ENCODE measurements around the gene CNOT3.
"Not testable (repeated sequence)": the region's sequence is repeated elsewhere in the genome, so short reads cannot be mapped to it uniquely, and the experiment has no call there.

CNOT3 gene

DNA sequence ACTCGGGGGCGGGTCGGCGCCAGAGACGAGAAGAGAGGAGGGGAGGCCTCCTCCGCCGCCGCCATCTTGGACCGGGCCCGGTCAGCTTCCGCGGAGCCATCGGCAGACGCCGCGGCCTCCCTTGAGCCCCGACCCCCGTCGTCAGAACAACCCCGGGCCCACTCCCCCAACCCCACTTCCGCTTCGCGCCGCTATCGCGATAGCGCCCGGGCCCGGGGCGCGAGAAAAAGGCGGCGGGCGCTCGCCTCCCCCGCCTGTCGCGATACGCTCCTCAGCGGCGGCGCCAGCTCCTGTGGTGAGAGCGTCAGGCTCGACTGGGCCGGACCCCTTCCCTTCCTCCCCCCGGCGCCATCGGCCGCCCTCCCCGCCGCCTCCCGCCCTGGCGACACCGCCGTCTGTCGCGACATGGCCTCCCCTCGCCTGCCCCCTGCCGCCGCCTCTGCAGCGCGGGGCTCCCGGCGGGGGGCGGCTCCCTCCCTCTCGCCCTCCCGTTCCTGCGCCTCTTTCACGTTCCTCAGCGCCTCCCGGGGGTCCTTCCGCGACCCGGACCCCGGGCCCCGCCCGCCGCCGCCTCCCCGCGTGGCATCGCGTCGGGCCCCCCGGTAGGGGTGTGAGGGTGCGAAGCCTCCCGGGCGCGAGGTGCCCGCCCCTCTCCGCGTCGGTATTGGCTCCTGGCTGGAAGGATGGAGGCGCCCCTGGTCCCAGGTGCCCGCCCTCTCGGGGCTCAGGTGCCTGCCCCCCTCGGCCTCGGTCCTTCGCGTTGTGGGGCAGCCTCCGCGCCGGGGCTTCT is at the start of gene CNOT3:
TSS of gene CNOT3 (plus strand) at position 64 of the 790 bp plus-strand sequence. CDS start 5,217 bp downstream, outside the sequence.
- no peak for DNase-seq

DNA sequence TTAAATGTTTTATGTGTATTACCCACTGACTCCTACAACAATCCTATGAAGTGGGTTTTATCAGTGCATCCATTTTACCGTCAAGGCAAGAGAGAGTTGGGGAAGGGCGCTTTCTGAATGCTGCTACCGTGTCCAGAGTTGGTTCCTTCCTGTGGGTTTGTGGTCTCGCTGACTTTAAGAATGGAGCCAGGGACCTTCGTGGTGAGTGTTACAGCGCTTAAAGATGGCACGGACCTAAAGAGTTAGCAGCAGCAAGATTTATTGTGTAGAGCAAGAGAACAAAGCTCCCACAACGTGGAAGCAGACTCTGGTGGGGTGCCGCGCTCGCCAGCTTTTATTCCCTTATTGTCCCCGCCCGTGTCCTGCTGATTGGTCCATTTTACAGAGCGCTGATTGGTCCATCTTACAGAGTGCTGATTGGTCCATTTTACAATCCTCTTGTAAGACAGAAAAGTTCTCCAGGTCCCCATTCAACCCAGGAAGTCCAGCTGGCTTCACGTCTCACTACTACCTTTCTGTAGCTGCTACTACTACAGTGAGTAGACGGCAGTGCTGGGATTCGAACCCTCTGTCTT is 43.0 kb upstream of the CNOT3 start:
- no peak for DNase-seq

DNA sequence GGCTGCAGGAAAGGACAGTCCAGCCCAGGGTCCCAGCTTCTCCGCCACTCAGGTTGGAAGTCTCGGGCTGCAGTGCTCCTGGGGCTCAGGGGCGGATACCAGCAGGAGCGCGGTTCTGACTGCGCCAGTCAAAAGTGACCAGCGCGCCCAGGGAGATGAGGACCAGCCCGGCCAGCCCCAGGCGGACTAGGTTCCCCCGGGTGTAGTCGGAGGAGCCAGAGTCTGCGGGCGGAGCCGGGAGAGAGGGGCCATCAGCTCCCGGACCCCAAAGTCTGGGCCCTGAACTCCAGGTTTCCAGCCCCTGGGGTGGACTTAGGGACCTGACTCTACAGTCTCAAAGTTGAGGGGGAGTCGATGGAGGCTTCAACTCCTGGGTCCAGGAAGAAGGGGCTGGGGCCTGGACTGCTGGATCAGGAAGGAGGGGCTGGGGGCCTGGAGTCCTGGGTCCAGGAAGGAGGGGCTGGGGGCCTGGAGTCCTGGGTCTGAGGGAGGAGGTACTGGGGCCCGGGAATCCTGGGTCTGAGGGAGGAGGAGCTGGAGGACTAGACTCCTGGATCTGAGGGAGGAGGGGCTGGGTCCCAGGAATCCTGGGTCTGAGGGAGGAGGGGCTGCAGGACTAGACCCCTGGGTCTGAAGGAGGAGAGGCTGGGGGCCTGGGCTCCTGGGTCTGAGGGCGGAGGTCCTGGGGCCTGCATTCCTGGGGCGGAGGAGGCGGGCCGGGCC is 42.3 kb upstream of the CNOT3 start:
- DNase-seq, result no peak

DNA sequence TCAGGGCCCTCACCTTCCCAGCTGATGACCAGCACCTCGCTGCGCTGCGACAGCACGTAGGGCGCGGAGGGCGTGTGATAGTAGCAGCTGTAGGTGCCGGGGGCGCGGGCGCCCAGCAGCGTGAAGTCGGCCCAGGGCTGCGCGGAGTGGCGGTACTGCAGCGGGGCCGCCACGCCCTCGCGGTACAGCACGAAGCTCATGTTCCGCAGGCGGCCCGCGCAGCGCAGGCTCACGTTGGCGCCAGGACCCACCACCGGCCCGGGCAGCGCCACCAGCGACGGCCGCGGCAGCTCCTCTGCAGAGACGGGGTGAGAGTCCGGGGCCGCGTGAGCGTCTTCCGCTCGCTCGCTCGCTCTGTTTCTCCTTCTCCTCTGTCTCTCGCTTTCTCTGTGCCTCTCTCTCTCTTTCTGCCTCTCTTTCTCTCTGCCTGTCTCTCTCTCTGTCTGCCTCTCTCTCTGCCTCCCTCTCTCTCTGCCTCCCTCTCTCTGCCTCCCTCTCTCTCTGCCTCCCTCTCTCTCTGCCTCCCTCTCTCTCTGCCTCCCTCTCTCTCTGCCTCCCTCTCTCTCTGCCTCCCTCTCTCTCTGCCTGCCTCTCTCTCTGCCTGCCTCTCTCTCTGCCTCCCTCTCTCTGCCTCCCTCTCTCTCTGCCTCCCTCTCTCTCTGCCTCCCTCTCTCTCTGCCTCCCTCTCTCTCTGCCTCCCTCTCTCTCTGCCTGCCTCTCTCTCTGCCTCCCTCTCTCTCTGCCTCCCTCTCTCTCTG is 41.5 kb upstream of the CNOT3 start:
- DNase-seq, result not testable (repeated sequence)

DNA sequence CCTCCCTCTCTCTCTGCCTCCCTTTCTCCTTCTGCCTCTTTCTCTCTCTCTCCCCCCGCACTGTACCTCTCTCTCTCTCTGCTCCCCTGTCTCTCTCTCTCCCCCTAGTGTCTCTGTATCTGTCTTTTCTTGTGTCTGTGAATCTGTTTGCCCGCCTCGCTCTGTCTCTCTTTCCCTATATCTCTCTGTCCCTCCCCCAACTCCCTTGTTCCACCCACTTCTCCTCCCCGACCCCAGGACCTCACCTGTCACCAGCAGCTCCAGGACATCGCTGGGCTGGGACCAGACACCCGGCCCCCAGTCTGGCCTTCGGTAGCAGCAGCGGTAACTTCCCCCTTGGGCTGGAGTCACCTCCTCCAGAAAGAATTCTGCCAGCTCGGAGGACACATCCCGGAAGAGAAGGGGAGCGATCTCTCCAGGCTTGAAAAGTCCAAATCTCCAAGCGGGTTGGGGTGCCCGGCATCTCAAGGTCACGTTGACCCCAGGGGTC is 40.9 kb upstream of the CNOT3 start:
- no peak for DNase-seq

DNA sequence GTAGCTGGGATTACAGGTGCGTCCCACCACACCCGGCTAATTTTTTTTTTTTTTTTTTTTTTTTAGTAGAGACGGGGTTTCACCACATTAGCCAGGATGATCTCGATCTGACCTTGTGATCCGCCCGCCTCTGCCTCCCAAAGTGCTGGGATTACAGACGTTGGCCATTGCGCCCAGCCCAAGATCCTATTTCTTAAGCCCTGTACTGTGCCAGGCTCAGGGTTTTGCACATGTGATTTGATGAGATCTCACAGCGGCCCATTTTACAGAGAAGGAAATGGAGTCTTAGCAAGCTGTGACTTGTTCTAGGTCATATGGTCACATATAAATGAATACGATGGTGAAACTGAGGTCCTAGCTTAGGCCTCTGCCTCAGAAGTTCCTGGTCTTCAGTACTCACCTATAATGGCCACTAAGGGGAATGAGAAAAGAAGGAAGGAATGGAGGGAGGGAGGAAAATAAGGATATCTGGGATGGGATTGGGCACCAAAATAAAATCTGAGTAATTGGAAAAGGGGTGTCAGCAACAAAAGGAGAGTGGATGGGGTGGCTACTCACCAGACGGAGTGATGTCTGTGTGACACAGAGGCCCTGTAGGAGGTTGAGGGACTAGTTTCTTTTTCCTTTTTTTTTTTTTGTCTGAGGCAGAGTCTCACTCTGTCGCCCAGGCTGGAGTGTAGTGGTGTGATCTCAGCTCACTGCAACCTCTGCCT is 38.2 kb upstream of the CNOT3 start:
- DNase-seq, result no peak

DNA sequence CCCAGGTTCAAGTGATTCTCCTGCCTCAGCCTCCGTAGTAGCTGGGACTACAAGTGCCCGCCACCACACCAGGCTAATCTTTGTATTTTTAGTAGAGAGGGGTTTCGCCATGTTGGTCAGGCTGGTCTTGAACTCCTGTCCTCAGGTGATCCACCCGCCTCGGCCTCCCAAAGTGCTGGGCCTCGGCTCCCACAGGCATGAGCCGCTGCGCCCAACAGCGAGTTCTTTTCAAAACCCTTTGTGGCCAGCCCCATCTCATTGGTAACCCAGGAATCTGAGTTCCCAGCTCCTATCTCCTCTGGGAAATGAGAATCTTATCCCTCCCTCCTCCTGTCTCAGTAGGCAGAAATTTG is 37.7 kb upstream of the CNOT3 start:
- DNase-seq, result not testable (repeated sequence)

DNA sequence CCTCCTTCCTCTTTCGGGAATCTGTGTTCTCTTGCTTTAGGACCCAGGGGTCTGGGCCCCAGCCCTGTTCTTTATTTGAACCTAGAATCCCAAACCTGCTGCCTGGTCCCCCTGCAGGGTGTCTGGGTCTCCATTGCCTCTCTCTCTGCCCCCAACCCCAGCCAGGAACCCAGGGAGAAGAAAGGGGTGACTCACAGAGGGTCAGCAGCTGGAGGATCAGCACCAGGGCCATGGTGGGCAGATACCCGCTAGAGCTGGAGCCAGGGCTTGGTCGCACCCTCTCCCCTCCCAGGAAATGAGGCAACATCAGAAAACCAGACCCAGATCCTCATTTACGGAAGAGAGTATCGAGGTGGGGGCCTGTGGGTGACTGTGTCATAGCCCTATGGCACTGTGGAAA is 37.0 kb upstream of the CNOT3 start, which contains the start of gene OSCAR:
TSS of gene OSCAR (minus strand) at position 243 of the 400 bp plus-strand sequence. CDS start at position 232, 11 bp downstream.
- DNase-seq, result peak; percentile 74

DNA sequence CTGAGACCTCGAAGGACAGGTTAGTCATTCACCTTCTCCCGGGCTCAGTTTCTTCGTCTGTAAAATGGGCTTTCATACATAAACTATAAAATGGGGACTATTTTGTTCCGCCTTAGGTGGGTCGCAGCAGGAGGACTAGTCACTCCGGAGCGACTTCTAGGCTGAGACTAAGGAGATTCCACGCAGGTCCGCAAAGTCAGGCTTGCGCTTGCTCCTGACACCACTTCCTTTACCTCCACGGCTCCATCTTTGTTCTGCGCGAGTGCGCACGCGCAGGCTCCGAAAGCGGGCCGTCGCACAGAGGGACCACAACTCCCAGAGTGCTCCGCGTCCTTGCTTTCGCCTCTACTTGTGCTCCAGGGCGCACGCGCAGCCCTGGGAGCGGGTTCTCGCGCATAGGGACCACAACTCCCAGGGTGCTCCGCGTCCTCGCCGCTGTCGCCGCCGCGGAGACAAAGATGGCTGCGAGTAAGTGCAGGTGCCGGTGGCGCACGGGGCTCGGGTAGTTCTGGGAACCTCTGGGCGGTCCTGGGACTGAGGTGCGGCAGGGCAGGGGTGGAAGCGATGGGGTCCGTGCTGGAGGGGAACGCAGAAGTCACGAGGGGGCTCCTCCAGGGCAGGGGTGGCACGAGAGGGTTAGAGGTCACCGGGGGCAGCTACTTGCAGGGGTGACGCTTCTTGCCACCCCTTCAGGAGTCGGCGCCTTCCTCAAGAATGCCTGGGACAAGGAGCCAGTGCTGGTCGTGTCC is 35.0 kb upstream of the CNOT3 start, which contains the start of gene NDUFA3:
TSS of gene NDUFA3 (plus strand) at position 435 of the 749 bp plus-strand sequence. CDS start at position 459, 24 bp downstream.
- DNase-seq, result peak; percentile 71

DNA sequence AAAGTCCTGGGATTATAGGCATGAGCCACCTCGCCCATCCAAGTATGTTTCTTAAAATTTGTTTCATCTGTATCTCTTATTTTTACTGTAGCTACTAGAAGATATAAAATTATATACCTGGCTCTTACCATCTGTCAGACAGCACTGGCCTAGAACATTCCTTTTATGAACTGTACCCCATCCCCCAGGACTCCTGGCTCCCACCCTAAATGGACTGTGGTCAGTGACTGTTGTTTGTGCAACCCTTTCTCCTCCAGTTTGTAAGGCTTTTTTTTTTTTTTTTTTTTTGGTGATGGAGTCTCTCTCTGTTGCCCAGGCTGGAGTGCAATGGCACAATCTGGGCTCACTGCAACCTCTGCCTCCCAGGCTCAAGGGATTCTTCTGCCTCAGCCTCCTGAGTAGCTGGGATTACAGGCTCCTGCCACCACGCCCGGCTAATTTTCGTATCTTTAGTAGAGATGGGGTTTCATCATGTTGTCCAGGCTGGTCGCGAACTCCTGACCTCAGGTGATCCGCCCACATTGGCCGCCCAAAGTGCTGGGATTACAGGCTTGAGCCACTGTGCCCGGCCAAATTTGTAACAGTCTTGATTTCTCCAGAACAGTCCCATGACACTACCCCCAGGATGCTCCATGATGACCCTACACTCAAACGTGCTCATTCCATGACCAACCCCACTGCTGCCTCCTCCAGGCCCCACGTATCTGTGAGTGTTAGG is 32.4 kb upstream of the CNOT3 start:
- DNase-seq, result no peak

DNA sequence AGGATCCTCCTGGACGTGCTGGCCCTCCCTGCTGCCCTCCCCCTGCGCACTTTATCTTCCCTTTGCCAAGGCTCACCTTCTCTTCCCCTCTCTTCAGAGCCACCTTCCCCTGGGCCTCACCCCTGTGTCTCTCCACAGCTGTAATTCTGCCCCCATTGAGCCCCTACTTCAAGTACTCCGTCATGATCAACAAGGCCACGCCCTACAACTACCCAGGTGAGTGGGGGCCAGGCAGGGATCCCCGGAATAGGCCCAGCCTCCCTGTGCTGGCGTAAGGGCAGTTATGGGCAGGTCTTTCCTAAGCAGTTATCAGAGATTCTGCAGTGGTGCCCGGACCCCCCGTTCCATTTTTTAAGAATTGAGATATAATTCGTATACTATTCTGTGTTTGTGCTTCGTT is 31.8 kb upstream of the CNOT3 start:
- DNase-seq, result no peak

DNA sequence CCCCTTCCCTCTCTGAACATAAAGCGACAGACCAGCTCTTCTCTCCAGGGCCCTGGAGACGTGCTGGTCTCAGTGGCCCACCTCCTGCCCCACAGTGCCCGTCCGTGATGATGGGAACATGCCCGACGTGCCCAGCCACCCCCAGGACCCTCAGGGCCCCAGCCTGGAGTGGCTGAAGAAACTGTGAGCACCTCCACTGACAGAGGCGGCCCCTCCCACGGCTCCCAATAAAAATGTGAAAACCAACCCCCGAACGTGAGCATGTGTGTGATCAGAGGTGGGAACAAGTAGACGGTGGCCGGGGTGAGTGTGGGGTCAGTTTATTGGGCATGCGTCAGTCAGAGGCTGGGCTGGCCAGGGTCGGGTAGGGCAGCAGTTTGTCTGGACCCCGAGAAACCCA is 30.8 kb upstream of the CNOT3 start:
- DNase-seq, result no peak

DNA sequence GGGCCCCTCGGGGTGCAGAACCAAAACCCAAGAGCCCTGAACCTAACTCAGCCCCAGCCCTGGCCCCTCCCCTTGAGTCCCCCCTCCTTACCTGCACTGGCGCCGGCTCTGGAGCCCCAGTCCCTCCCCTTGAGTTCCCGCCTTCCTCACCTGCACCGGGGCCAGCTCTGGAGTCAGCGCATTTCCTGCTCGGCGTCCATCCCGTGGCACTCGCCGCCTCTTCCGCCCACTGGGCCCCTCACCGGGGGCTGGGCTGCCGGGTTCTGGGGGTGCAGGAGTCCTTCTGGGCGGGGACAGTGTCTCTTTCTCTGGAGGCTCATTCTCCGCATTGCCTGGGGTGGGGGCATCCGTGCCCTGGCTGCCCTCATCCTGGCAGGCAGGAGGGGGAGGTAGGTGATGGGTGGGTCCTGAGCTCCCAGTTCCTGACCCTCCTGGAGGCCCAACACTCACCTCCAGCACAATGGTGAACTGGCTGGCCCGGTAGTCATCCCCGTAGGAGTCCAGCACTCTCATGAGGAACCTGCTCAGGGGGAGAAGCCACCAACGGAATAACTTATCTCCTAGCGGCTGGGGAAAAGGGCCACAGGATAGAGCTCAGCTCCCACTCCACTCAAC is 29.6 kb upstream of the CNOT3 start:
- DNase-seq, result no peak

DNA sequence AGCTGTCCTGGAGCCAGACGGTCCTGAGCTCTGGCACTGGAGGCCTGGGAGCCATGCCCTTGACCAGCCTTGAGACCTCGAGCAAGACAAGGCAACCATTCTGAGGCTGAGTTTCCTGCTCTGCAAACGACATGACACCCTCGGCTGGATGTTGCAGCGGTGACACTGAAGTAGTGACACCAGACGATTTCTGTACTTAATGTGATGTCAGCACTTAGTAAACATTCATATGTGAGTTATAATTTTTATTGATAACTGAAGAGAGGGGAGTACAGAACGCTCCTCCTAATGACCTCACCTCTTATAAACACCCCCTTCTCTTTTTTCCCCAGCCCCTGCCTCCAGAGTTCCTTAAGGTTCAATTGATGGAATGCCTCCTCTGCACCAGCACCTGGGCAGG is 29.1 kb upstream of the CNOT3 start:
- DNase-seq, result no peak

DNA sequence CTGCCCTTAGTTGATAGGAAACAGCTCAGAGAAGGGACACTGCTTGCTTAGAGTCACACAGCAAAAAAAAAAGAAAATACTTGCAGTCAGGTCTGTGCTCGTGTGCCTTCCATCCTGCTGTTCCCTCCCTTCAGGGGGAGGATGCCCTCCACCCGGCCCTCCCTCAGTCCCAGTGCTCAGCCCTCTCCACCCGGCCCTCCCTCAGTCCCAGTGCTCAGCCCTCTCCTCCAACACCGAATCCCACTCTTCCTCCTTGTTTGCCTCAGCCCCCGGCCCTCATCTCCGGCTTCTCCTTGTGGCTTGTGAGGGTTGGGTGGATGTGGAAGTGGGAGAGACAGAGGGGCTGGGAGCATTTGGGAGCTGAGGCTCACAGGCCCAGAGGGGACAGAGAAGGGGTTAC is 27.9 kb upstream of the CNOT3 start:
- DNase-seq, result no peak

DNA sequence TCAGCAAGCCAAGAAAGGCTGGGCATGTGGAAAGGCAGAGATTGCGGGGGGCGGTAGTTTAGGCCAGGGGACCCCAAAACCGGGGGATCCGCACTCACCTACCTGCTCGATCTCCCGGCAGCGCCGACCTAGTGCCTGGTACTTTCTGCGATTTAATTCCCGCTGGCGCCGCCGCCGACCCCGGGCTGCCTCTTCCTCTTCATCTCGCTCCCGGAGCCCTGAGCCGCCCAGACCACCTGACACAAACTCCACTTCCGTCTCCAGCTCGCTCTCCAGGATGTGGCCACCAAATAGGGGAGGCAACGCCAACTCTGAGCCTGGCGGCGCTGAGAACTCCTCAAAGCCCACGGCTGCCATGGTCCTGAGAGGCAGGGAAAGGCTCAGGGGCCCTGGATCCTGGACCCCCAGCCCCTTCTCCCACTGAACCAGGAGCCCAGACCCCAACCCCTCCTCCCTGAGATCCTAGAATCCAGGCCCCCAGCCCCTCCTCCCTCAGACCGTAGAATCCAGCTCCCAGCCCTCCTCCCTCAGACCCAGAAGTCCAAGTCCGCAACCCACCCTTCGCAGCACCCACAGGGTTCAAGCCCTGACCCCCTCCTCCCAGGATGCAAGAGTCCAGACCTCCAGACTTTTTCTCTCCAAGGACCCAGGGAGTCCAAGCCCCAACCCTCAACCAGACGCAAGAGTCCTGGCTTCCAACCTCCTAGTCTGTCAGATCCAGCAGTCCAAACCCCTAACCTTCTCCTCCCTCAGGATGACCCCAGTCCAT is 23.0 kb upstream of the CNOT3 start:
- peak; percentile 10 for DNase-seq

DNA sequence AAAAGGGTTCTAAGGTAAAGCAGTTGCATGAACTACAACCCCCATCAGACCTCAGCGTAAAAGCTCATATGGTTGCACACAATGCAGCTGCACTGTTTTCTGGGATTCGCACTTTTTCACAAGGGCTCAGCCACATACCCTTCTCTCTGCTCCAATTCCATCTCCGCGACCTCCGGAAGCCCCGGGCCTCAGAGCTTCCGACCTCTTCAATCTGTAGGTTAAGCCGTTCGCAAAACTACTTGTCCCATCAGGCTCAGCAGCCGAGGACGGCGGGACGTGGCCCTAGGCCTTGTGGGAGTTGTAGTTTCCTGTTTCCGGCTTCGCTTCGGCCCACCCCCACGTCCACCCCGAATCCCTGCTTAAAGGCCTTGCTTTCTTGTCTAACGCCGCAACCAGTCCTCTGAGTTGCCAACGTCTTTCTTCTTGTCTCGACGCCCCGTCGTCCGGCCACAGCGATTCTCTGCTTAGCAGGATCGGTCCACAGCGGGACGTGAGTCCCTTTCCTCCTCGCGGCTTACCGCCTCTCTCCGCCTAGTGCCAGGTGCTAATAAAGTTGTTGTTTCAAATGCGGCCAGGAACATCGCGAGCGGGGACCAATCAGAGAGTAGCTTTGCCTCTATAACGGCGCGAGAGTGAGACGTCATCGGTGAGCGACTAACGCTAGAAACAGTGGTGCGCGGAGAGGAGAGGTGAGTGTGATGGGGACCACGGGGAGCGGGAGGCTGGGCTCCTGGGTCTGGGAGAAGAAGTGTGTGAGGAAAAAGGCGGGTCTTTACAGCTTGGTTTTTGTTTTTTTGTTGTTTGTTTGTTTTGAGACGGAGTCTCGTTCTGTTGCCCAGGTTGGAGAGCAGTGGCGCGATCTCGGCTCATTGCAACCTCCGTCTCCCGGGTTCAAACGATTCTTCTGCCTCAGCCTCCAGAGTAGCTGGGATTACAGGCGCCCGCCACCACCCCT is 22.2 kb upstream of the CNOT3 start, which contains the start of the genes PRPF31 and TFPT:
TSS of gene PRPF31 (plus strand) at position 646 of the 955 bp plus-strand sequence. CDS start 2,525 bp downstream, outside the sequence.
TSS of gene TFPT (minus strand) at position 549 of the 955 bp plus-strand sequence. CDS start at position 161, 388 bp downstream.
- peak; percentile 72 for DNase-seq

DNA sequence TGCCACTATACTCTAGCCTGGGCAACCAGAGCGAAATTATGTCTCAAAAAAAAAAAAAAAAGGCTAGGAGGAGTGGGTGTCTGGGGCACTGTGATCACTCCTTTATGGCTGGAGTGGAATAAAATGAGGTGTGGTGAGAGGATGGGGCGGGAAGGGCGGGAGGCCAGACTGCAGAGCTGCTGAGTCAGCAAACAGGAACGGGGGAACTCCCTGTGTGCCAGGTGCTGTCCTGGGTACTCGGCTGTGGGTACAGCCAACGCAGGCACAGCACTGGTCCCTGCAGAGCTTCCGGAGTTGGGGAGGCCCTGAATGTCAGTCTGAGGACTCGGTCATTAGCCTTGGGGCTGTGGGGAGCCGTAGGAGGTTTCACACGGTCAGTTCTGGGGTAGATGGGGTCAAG is 16.3 kb upstream of the CNOT3 start:
- no peak for DNase-seq
